ENCODE data around the gene HTR5A.
A peak's percentile ranks its signal among the peaks of the same experiment; 100 is the strongest.
"Not testable (repeated sequence)": the region's sequence is repeated elsewhere in the genome, so short reads cannot be mapped to it uniquely, and the experiment has no call there.

Gene HTR5A

GRCh38 chr7:155069992-155070751 lies at the start of gene HTR5A:
Gene HTR5A, plus strand, starts transcription at chr7:155070324. Its CDS starts 576 bp downstream, at chr7:155070900.
- DNase-seq = peak; percentile 81

GRCh38 chr7:155020996-155021395 lies 49.1 kb upstream of the HTR5A start:
- DNase-seq = no peak

- DNase-seq = no peak
These were observed 48.4 kb upstream of the HTR5A start for GRCh38 chr7:155021699-155022145.

GRCh38 chr7:155027879-155028278 lies 42.2 kb upstream of the HTR5A start:
- no peak for DNase-seq

- no peak for DNase-seq
These were observed 37.1 kb upstream of the HTR5A start for GRCh38 chr7:155032978-155033377.

GRCh38 chr7:155034495-155034894 lies 35.6 kb upstream of the HTR5A start:
- not testable (repeated sequence) for DNase-seq

- DNase-seq = no peak
These were observed 31.8 kb upstream of the HTR5A start for GRCh38 chr7:155038335-155038734.

- DNase-seq = no peak
These were observed 26.4 kb upstream of the HTR5A start for GRCh38 chr7:155043756-155044155.

GRCh38 chr7:155048006-155048405 lies 22.1 kb upstream of the HTR5A start:
- no peak for DNase-seq

- no peak for DNase-seq
These were observed 18.8 kb upstream of the HTR5A start for GRCh38 chr7:155051355-155051754.

- DNase-seq = no peak
These were observed 17.1 kb upstream of the HTR5A start for GRCh38 chr7:155053002-155053401.

- no peak for DNase-seq
These were observed 15.4 kb upstream of the HTR5A start for GRCh38 chr7:155054761-155055160.

- DNase-seq = no peak
These were observed 13.0 kb upstream of the HTR5A start for GRCh38 chr7:155057076-155057475.

GRCh38 chr7:155058896-155059295 lies 11.2 kb upstream of the HTR5A start:
- no peak for DNase-seq

- no peak for DNase-seq
These were observed 10.4 kb upstream of the HTR5A start for GRCh38 chr7:155059703-155060102.

GRCh38 chr7:155062411-155062810 lies 7.7 kb upstream of the HTR5A start:
- no peak for DNase-seq

GRCh38 chr7:155064186-155064585 lies 5.9 kb upstream of the HTR5A start:
- DNase-seq = no peak

GRCh38 chr7:155066417-155066950 lies 3.6 kb upstream of the HTR5A start:
- DNase-seq = peak; percentile 51

GRCh38 chr7:155071121-155071651 lies 1.1 kb downstream of the HTR5A start:
- DNase-seq = no peak

- DNase-seq = no peak
These were observed 1.9 kb downstream of the HTR5A start for GRCh38 chr7:155071916-155072571.

GRCh38 chr7:155073922-155074321 lies 3.8 kb downstream of the HTR5A start:
- no peak for DNase-seq

GRCh38 chr7:155084021-155084420 lies 13.9 kb downstream of the HTR5A start:
- no peak for DNase-seq

GRCh38 chr7:155084969-155085368 lies 14.8 kb downstream of the HTR5A start:
- no peak for DNase-seq

GRCh38 chr7:155090684-155091083 lies 20.6 kb downstream of the HTR5A start:
- no peak for DNase-seq
